ENCODE data around the gene NFASC. TPM values are rescaled to one million over a fixed set of nuclear protein-coding genes. Genes with fewer than 3 reads are reported as not detected.

NFASC gene
- total RNA-seq, 1 experiment from 2014 or later = 0.52 TPM

- no peak for DNase-seq (ENCODE audit: extremely low read depth, low read depth)
Measured at GRCh38 chr1:204858363-204858821, 12.3 kb upstream of the NFASC start.

GRCh38 chr1:204859861-204860267 is 10.8 kb upstream of the NFASC start:
- no peak for DNase-seq (ENCODE audit: extremely low read depth, low read depth)

GRCh38 chr1:204863024-204863423 is 7.6 kb upstream of the NFASC start:
- no peak for DNase-seq (ENCODE audit: extremely low read depth, low read depth)

- DNase-seq (ENCODE audit: extremely low read depth, low read depth) = no peak
Measured at GRCh38 chr1:204863730-204864129, 6.9 kb upstream of the NFASC start.

- no peak for DNase-seq (ENCODE audit: extremely low read depth, low read depth)
Measured at GRCh38 chr1:204866051-204866596, 4.5 kb upstream of the NFASC start.

- DNase-seq (ENCODE audit: extremely low read depth, low read depth) = no peak
Measured at GRCh38 chr1:204867203-204867602, 3.5 kb upstream of the NFASC start.

GRCh38 chr1:204867666-204868339 is 2.9 kb upstream of the NFASC start:
- DNase-seq (ENCODE audit: extremely low read depth, low read depth) = no peak

- DNase-seq (ENCODE audit: extremely low read depth, low read depth) = no peak
Measured at GRCh38 chr1:204868340-204868700, 2.3 kb upstream of the NFASC start.

GRCh38 chr1:204869097-204869496 is 1.6 kb upstream of the NFASC start:
- no peak for DNase-seq (ENCODE audit: extremely low read depth, low read depth)

- DNase-seq (ENCODE audit: extremely low read depth, low read depth) = no peak
Measured at GRCh38 chr1:204871405-204872037, 859 bp downstream of the NFASC start.

GRCh38 chr1:204872262-204872881 is 1.7 kb downstream of the NFASC start:
- no peak for DNase-seq (ENCODE audit: extremely low read depth, low read depth)

GRCh38 chr1:204873176-204873575 is 2.5 kb downstream of the NFASC start:
- no peak for DNase-seq (ENCODE audit: extremely low read depth, low read depth)

GRCh38 chr1:204873714-204874113 is 3.1 kb downstream of the NFASC start:
- DNase-seq (ENCODE audit: extremely low read depth, low read depth) = no peak

GRCh38 chr1:204874274-204874673 is 3.6 kb downstream of the NFASC start:
- no peak for DNase-seq (ENCODE audit: extremely low read depth, low read depth)

- no peak for DNase-seq (ENCODE audit: extremely low read depth, low read depth)
Measured at GRCh38 chr1:204875255-204875654, 4.6 kb downstream of the NFASC start.

- DNase-seq (ENCODE audit: extremely low read depth, low read depth) = no peak
Measured at GRCh38 chr1:204878621-204879234, 8.1 kb downstream of the NFASC start.

- no peak for DNase-seq (ENCODE audit: extremely low read depth, low read depth)
Measured at GRCh38 chr1:204879351-204879750, 8.7 kb downstream of the NFASC start.

- no peak for DNase-seq (ENCODE audit: extremely low read depth, low read depth)
Measured at GRCh38 chr1:204880906-204881305, 10.2 kb downstream of the NFASC start.

GRCh38 chr1:204882479-204882878 is 11.8 kb downstream of the NFASC start:
- no peak for DNase-seq (ENCODE audit: extremely low read depth, low read depth)

- no peak for DNase-seq (ENCODE audit: extremely low read depth, low read depth)
Measured at GRCh38 chr1:204883405-204883804, 12.7 kb downstream of the NFASC start.

GRCh38 chr1:204885288-204885711 is 14.6 kb downstream of the NFASC start:
- DNase-seq (ENCODE audit: extremely low read depth, low read depth) = no peak

Data from NCI-H460 (cell line).